ENCODE results near the gene ZNF76. TPM values are rescaled to one million over a fixed set of nuclear protein-coding genes. Genes with fewer than 3 reads are reported as not detected.

The ZNF76 gene
- total and polyA plus RNA-seq, 2 of the 13 experiments (the other 11 are each of a cell fraction or from before 2014, with no cell fraction given): 13.2 to 26.4 TPM

- TF ChIP-seq ZNF576 (CRISPR knock-in tag; IDR thresholded peaks at IDR 0.05) (peak; percentile 71; the same call in 1 of the 2 replicates), ZNF652 (CRISPR knock-in tag; IDR thresholded peaks at IDR 0.05; ENCODE audit: borderline replicate concordance, low read depth) (no peak; the same call in 1 of the 2 replicates), ZNF775 (CRISPR knock-in tag; IDR thresholded peaks at IDR 0.05; ENCODE audit: borderline replicate concordance) (peak; percentile 53; the same call in 1 of the 2 replicates), E2F1 (CRISPR knock-in tag; IDR thresholded peaks at IDR 0.05) (peak; percentile 96), RCOR2 (CRISPR knock-in tag; IDR thresholded peaks at IDR 0.05) (peak; percentile 45; the same call in 1 of the 2 replicates), SMARCE1 (IDR thresholded peaks at IDR 0.05; ENCODE audit: borderline replicate concordance) (no peak), ZBTB49 (CRISPR knock-in tag; IDR thresholded peaks at IDR 0.05; ENCODE audit: borderline replicate concordance) (no peak; the same call in 1 of the 2 replicates), ZMYM2 (CRISPR knock-in tag; IDR thresholded peaks at IDR 0.05) (peak; percentile 66; the same call in 1 of the 2 replicates), CC2D1A (CRISPR knock-in tag; IDR thresholded peaks at IDR 0.05) (no peak), ZNF350 (CRISPR knock-in tag; IDR thresholded peaks at IDR 0.05; ENCODE audit: borderline replicate concordance, low read depth) (peak; percentile 95), ZNF143 (CRISPR knock-in tag; IDR thresholded peaks at IDR 0.05) (peak; percentile 68; the same call in 1 of the 2 replicates), EP300 (IDR thresholded peaks at IDR 0.05; ENCODE audit: low read depth in 2 of 2, low read length in 2 of 2) (peak; percentile 13 to 68; a peak in 3 of 4 replicates), EP300 (CRISPR knock-in tag; IDR thresholded peaks at IDR 0.05; ENCODE audit: borderline replicate concordance) (no peak; the same call in 1 of the 2 replicates), ZBTB38 (CRISPR knock-in tag; IDR thresholded peaks at IDR 0.05) (no peak; the same call in none of the 2 replicates), ZNF34 (CRISPR knock-in tag; IDR thresholded peaks at IDR 0.05; ENCODE audit: borderline replicate concordance) (no peak), MIER3 (CRISPR knock-in tag; IDR thresholded peaks at IDR 0.05; ENCODE audit: borderline replicate concordance) (peak; percentile 71; the same call in 1 of the 2 replicates), GPN1 (CRISPR knock-in tag; IDR thresholded peaks at IDR 0.05; ENCODE audit: borderline replicate concordance) (0 out of 2 replicates have a peak, but pooled peaks have one; percentile 44)
- TF ChIP-seq, protein P1, sequence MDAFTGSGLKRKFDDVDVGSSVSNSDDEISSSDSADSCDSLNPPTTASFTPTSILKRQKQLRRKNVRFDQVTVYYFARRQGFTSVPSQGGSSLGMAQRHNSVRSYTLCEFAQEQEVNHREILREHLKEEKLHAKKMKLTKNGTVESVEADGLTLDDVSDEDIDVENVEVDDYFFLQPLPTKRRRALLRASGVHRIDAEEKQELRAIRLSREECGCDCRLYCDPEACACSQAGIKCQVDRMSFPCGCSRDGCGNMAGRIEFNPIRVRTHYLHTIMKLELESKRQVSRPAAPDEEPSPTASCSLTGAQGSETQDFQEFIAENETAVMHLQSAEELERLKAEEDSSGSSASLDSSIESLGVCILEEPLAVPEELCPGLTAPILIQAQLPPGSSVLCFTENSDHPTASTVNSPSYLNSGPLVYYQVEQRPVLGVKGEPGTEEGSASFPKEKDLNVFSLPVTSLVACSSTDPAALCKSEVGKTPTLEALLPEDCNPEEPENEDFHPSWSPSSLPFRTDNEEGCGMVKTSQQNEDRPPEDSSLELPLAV (CRISPR knock-in tag; conservative IDR thresholded peaks at IDR 0.05; ENCODE audit: low read depth): peak; percentile 69; the same call in 1 of the 2 replicates
- TF ChIP-seq, protein P2, sequence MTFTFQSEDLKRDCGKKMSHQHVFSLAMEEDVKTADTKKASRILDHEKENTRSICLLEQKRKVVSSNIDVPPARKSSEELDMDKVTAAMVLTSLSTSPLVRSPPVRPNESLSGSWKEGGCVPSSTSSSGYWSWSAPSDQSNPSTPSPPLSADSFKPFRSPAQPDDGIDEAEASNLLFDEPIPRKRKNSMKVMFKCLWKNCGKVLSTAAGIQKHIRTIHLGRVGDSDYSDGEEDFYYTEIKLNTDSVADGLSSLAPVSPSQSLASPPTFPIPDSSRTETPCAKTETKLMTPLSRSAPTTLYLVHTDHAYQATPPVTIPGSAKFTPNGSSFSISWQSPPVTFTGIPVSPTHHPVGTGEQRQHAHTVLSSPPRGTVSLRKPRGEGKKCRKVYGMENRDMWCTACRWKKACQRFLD (CRISPR knock-in tag; IDR thresholded peaks at IDR 0.05; ENCODE audit: borderline replicate concordance): peak; percentile 70; the same call in 1 of the 2 replicates
- TF ChIP-seq, protein P3, sequence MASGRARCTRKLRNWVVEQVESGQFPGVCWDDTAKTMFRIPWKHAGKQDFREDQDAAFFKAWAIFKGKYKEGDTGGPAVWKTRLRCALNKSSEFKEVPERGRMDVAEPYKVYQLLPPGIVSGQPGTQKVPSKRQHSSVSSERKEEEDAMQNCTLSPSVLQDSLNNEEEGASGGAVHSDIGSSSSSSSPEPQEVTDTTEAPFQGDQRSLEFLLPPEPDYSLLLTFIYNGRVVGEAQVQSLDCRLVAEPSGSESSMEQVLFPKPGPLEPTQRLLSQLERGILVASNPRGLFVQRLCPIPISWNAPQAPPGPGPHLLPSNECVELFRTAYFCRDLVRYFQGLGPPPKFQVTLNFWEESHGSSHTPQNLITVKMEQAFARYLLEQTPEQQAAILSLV (CRISPR knock-in tag; IDR thresholded peaks at IDR 0.05; ENCODE audit: borderline replicate concordance): peak; percentile 99
These were observed at the start of gene ZNF76 (continued) for GRCh38 chr6:35259194-35259947.
